DOHH2 (cell line): ENCODE results near the gene PHRF1.

Experiments
- EZH2phosphoT487 ChIP-seq: fragments of 200-600 bp; sonication (generic); IDR thresholded peaks from 2 replicates; pipeline ENCODE4 v1.6.1; 2017; ENCODE audit warnings: borderline replicate concordance, mild to moderate bottlenecking, antibody characterized with exemption, low read length, moderate library complexity, mixed read lengths
- TF ChIP-seq, protein P1 (sequence below): fragments of 200-600 bp; sonication (generic); IDR thresholded peaks from one replicate; pipeline ENCODE4 v1.5.1; 2014; ENCODE audit warnings: antibody characterized with exemption, mild to moderate bottlenecking, low read depth, low read length; ENCODE audit not compliant: poor library complexity, severe bottlenecking

DNA sequence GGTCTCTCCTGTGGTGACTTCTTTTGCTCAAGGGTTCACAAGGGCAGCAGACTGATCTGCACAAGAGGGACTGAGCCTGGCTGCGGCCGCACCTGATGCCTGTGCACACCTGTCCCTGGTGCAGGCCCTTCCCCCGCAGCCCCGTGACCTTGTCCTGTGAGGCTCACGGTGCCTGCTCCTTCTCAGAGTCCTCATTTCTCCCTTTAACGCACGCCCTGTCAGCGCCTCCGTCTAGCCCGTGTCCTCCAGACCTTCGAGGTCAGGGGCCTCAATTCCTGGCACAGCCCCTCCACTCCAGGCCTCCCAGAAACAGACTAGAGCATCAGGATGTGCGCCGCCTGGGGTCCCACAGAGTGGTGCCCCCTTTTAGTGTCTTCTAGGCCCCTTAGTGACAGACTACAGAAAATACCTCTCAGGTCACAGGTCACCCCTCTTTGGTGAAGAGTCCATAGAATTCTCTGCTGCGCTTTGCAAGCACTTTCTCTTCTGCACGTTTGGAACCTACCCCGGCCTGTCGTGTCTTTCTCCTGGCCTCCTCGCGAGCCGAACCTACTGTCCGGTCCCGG lies 59.8 kb downstream of the PHRF1 start:
- TF ChIP-seq, protein P1, sequence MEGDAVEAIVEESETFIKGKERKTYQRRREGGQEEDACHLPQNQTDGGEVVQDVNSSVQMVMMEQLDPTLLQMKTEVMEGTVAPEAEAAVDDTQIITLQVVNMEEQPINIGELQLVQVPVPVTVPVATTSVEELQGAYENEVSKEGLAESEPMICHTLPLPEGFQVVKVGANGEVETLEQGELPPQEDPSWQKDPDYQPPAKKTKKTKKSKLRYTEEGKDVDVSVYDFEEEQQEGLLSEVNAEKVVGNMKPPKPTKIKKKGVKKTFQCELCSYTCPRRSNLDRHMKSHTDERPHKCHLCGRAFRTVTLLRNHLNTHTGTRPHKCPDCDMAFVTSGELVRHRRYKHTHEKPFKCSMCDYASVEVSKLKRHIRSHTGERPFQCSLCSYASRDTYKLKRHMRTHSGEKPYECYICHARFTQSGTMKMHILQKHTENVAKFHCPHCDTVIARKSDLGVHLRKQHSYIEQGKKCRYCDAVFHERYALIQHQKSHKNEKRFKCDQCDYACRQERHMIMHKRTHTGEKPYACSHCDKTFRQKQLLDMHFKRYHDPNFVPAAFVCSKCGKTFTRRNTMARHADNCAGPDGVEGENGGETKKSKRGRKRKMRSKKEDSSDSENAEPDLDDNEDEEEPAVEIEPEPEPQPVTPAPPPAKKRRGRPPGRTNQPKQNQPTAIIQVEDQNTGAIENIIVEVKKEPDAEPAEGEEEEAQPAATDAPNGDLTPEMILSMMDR = no peak
- no peak for TF ChIP-seq EZH2phosphoT487
